DMS114 treated with DMSO at 0.1 percent for 48 hours (cell line): ENCODE measurements around the gene DCUN1D5.
A peak's percentile ranks its signal among the peaks of the same experiment; 100 is the strongest.
"Not testable (repeated sequence)": the region's sequence is repeated elsewhere in the genome, so short reads cannot be mapped to it uniquely, and the experiment has no call there.

ENCODE experiments used
- DNase-seq: peaks from one replicate; lab custom pipeline; 2025; ENCODE audit not compliant: unreplicated experiment; lab: John Stamatoyannopoulos, UW

The DCUN1D5 gene

GRCh38 chr11:103055221-103055890 lies 36.6 kb downstream of the DCUN1D5 start:
- DNase-seq: peak; percentile 51

- no peak for DNase-seq
These were observed 38.0 kb downstream of the DCUN1D5 start for GRCh38 chr11:103053997-103054396.

- no peak for DNase-seq
These were observed 40.0 kb downstream of the DCUN1D5 start for GRCh38 chr11:103051981-103052380.

GRCh38 chr11:103051151-103051801 lies 40.7 kb downstream of the DCUN1D5 start:
- no peak for DNase-seq

DNA sequence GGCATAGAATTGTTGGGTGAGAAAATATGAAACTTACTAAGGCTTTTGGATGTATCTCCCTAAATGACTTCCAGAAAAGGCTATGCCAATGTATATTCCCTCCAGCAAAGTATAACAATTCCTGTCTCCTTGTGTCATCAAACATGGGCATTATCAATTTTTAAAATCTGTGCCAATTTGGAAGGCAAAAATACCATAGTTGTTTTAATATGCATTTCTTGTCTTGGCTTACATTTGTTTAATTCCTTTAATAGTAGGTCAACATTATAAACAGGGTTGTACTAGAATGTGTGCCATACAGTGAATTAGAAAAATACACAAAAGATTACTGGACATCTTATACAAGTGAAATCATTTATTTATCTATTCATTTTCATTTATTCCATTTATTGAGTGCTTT lies 41.6 kb downstream of the DCUN1D5 start:
- DNase-seq: no peak

DNA sequence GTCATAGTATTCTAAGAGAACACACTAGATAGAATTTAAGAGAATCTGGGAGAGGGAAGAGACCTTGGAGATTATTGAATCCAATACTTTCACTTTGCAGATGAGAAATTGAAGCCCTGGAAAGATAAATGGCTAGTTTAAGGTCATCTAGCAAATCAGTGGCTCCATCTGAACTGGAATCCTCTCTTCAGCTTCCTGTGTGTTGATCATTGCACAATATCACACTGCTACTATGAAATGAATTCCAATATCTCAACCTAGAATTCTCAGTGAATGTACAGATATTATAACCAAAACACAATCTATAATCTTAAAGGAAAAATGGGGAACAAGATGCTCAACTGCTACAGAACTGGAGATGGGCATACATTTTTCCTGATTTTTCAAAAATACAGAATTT lies 44.1 kb downstream of the DCUN1D5 start:
- DNase-seq: no peak

- no peak for DNase-seq
These were observed 47.9 kb downstream of the DCUN1D5 start for GRCh38 chr11:103043826-103044678.

GRCh38 chr11:103042161-103042560 lies 49.8 kb downstream of the DCUN1D5 start:
- DNase-seq: no peak

GRCh38 chr11:103035791-103036434 lies 56.0 kb downstream of the DCUN1D5 start:
- DNase-seq: peak; percentile 4

GRCh38 chr11:103035216-103035615 lies 56.7 kb downstream of the DCUN1D5 start:
- DNase-seq: no peak

DNA sequence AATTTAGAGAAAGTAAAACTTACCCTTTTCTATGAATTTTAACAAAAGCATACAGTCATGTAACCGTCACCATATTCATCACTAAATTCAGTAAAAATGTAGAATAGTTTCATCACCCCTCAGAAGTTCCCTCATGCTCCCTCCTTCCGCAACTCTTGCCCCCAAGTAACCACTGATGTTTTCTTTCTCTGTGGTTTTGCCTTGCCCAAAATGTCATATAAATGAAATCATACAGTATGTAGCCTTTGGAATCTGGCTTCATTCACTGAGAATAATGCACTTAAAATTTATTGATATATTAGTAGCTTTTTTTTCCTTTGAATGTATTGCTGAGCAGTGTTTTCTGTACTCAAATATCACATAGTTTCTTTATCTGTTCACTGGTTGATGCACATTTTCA lies 60.1 kb downstream of the DCUN1D5 start:
- no peak for DNase-seq

GRCh38 chr11:103029401-103029800 lies 62.6 kb downstream of the DCUN1D5 start:
- DNase-seq: no peak

DNA sequence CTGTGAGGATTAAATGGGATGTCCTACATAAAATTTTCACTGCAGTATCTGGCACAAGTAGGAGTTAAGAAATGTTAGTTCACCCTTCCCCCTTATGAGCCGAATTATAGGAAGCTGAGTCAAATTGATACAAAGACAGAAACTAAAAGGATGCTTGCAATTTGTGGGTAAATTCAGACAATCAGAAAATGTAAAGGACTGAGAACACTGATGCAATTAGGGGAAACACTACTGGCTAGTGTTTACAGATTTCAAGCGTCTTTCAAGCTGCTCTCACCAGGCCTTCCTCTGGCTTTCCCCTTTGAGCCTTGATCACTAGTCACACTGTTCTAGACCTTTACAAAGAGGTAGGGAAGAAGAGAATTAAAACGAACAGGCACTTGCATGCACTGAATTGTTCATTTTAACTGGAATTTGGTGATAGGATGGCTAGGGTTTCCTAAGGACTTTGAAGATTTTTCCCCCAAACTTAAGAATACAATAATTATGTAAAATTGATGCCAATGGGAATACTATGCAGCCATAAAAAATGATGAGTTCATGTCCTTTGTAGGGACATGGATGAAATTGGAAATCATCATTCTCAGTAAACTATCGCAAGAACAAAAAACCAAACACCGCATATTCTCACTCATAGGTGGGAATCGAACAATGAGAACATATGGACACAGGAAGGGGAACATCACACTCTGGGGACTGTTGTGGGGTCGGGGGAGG lies 63.5 kb downstream of the DCUN1D5 start:
- not testable (repeated sequence) for DNase-seq

- DNase-seq: no peak
These were observed 67.9 kb downstream of the DCUN1D5 start for GRCh38 chr11:103024086-103024485.

- no peak for DNase-seq
These were observed 75.9 kb downstream of the DCUN1D5 start for GRCh38 chr11:103016031-103016430.

- DNase-seq: no peak
These were observed 78.5 kb downstream of the DCUN1D5 start for GRCh38 chr11:103013421-103013820.
